HEK293 (cell line): ENCODE measurements around the gene C12orf42.

Experiments
- CTCF ChIA-PET: fragments of 350-600 bp; formaldehyde crosslinking; extraction: SDS; loops from one replicate; lab custom pipeline; 2021; ENCODE audit warnings: antibody characterized with exemption; lab: Yijun Ruan, JAX
- POLR2A ChIA-PET: fragments of 300-600 bp; formaldehyde crosslinking; extraction: SDS; loops from one replicate; lab custom pipeline; 2020; ENCODE audit warnings: antibody characterized with exemption, inconsistent platforms; lab: Yijun Ruan, JAX
- H3K27ac ChIP-seq: fragments of 200-500 bp; sonication (Bioruptor generic); 2 replicates; pipeline ENCODE4 v1.5.1; 2014; ENCODE audit warnings: low read depth, low read length, control low read depth, inconsistent platforms; ENCODE audit errors: extremely low read depth
- H3K36me3 ChIP-seq, 2 experiments: fragments of 200-500 bp in 1 of 2; sonication (Bioruptor generic) in 1 of 2; 1 replicate in 1 of 2; 2 replicates in 1 of 2; pipeline ENCODE4 v1.5.1; 2014 to 2017; ENCODE audit warnings: inconsistent platforms in 2 of 2, low read length in 2 of 2; ENCODE audit not compliant: control insufficient read depth in 2 of 2, insufficient read depth in 1 of 2
- H3K4me1 ChIP-seq: fragments of 200-500 bp; sonication (Bioruptor generic); 2 replicates; pipeline ENCODE4 v1.5.1; 2014; ENCODE audit warnings: mild to moderate bottlenecking, low read length, inconsistent platforms; ENCODE audit not compliant: control insufficient read depth, insufficient read depth
- H3K4me3 ChIP-seq: 2 replicates; pipeline ENCODE4 v1.5.1; 2011; ENCODE audit warnings: low read depth, mild to moderate bottlenecking, control low read depth, low read length, moderate library complexity
- H3K9me3 ChIP-seq: fragments of 200-500 bp; sonication (Bioruptor generic); 2 replicates; pipeline ENCODE4 v1.5.1; 2014; ENCODE audit warnings: low read depth, low read length, inconsistent platforms; ENCODE audit not compliant: control insufficient read depth, insufficient read depth
- GLIS1 ChIP-seq: fragments of 450-650 bp; formaldehyde crosslinking; IDR thresholded peaks from 2 replicates; pipeline ENCODE4 v1.5.1; 2016; ENCODE audit warnings: missing biosample characterization, missing genetic modification characterization
- MZF1 ChIP-seq: fragments of 450-650 bp; formaldehyde crosslinking; IDR thresholded peaks from 2 replicates; pipeline ENCODE4 v1.5.1; 2017; ENCODE audit warnings: missing biosample characterization, missing genetic modification characterization, borderline replicate concordance
- TRIM28 ChIP-seq: IDR thresholded peaks from 2 replicates; pipeline ENCODE4 v1.6.1; 2011; ENCODE audit warnings: low read length, control low read depth, borderline replicate concordance
- ZFP37 ChIP-seq: fragments of 450-650 bp; formaldehyde crosslinking; IDR thresholded peaks from 2 replicates; pipeline ENCODE4 v1.5.1; 2016; ENCODE audit warnings: missing biosample characterization, missing genetic modification characterization
- ZFP41 ChIP-seq: fragments of 450-650 bp; formaldehyde crosslinking; IDR thresholded peaks from 2 replicates; pipeline ENCODE4 v1.5.1; 2016; ENCODE audit warnings: missing biosample characterization, missing genetic modification characterization, borderline replicate concordance
- ZNF114 ChIP-seq: fragments of 450-650 bp; formaldehyde crosslinking; IDR thresholded peaks from 2 replicates; pipeline ENCODE4 v1.5.0; 2017; ENCODE audit warnings: missing biosample characterization, missing genetic modification characterization
- ZNF138 ChIP-seq: fragments of 450-650 bp; formaldehyde crosslinking; IDR thresholded peaks from 2 replicates; pipeline ENCODE4 v1.5.1; 2016; ENCODE audit warnings: missing biosample characterization, missing genetic modification characterization, borderline replicate concordance
- ZNF174 ChIP-seq: fragments of 450-650 bp; formaldehyde crosslinking; IDR thresholded peaks from 2 replicates; pipeline ENCODE4 v1.5.0; 2017; ENCODE audit warnings: missing biosample characterization, mild to moderate bottlenecking, missing genetic modification characterization
- ZNF24 ChIP-seq: fragments of 450-650 bp; formaldehyde crosslinking; IDR thresholded peaks from 2 replicates; pipeline ENCODE4 v1.5.1; 2016; ENCODE audit warnings: missing biosample characterization, missing genetic modification characterization
- ZNF311 ChIP-seq: fragments of 450-650 bp; formaldehyde crosslinking; IDR thresholded peaks from 2 replicates; pipeline ENCODE4 v1.5.1; 2017; ENCODE audit warnings: missing biosample characterization, missing genetic modification characterization, borderline replicate concordance
- ZNF366 ChIP-seq: fragments of 450-650 bp; formaldehyde crosslinking; conservative IDR thresholded peaks from 2 replicates; pipeline ENCODE4 v1.5.1; 2016; ENCODE audit warnings: missing biosample characterization, missing genetic modification characterization
- ZNF37A ChIP-seq: fragments of 450-650 bp; IDR thresholded peaks from 2 replicates; pipeline ENCODE4 v1.5.1; 2018; ENCODE audit warnings: missing biosample characterization, missing genetic modification characterization
- ZNF423 ChIP-seq: fragments of 450-650 bp; formaldehyde crosslinking; IDR thresholded peaks from 2 replicates; pipeline ENCODE4 v1.5.1; 2016; ENCODE audit warnings: missing biosample characterization, missing genetic modification characterization
- ZNF510 ChIP-seq: fragments of 450-650 bp; formaldehyde crosslinking; IDR thresholded peaks from 2 replicates; pipeline ENCODE4 v1.5.1; 2018; ENCODE audit warnings: mild to moderate bottlenecking, missing genetic modification characterization, missing biosample characterization; ENCODE audit not compliant: insufficient replicate concordance
- ZNF549 ChIP-seq: fragments of 450-650 bp; IDR thresholded peaks from 2 replicates; pipeline ENCODE4 v1.5.1; 2018; ENCODE audit warnings: missing biosample characterization, missing genetic modification characterization, mild to moderate bottlenecking, inconsistent platforms, moderate library complexity
- ZNF555 ChIP-seq: fragments of 450-650 bp; formaldehyde crosslinking; conservative IDR thresholded peaks from 2 replicates; pipeline ENCODE4 v1.5.1; 2017; ENCODE audit warnings: missing biosample characterization, mild to moderate bottlenecking, missing genetic modification characterization, inconsistent platforms
- ZNF658 ChIP-seq: fragments of 450-650 bp; formaldehyde crosslinking; IDR thresholded peaks from 2 replicates; pipeline ENCODE4; 2016; ENCODE audit warnings: missing biosample characterization, missing genetic modification characterization
- ZNF707 ChIP-seq: fragments of 450-650 bp; formaldehyde crosslinking; IDR thresholded peaks from 2 replicates; pipeline ENCODE4 v1.5.1; 2016; ENCODE audit warnings: missing biosample characterization, missing genetic modification characterization
- TF ChIP-seq, protein P1 (sequence below): fragments of 450-650 bp; formaldehyde crosslinking; IDR thresholded peaks from 2 replicates; pipeline ENCODE4 v1.5.1; 2017; ENCODE audit warnings: missing biosample characterization, mild to moderate bottlenecking, missing genetic modification characterization, moderate library complexity
- TF ChIP-seq, protein P2 (sequence below): fragments of 450-650 bp; formaldehyde crosslinking; IDR thresholded peaks from 2 replicates; pipeline ENCODE4 v1.5.1; 2017; ENCODE audit warnings: missing biosample characterization, missing genetic modification characterization
- TF ChIP-seq, protein P3 (sequence below): sonication (generic); formaldehyde crosslinking; IDR thresholded peaks from 2 replicates; pipeline ENCODE4 v1.8.1; 2022; ENCODE audit warnings: mild to moderate bottlenecking, moderate library complexity, missing genetic modification reagents
- TF ChIP-seq, protein P4 (sequence below): fragments of 450-650 bp; formaldehyde crosslinking; IDR thresholded peaks from 2 replicates; pipeline ENCODE4 v1.5.1; 2016; ENCODE audit warnings: missing biosample characterization, missing genetic modification characterization
- TF ChIP-seq, protein P5 (sequence below): fragments of 450-650 bp; formaldehyde crosslinking; IDR thresholded peaks from 2 replicates; pipeline ENCODE4 v1.5.1; 2016; ENCODE audit warnings: missing biosample characterization, missing genetic modification characterization
- TF ChIP-seq, protein P6 (sequence below): fragments of 450-650 bp; formaldehyde crosslinking; IDR thresholded peaks from 2 replicates; pipeline ENCODE4 v1.5.1; 2016; ENCODE audit warnings: missing biosample characterization, missing genetic modification characterization

The C12orf42 gene

DNA sequence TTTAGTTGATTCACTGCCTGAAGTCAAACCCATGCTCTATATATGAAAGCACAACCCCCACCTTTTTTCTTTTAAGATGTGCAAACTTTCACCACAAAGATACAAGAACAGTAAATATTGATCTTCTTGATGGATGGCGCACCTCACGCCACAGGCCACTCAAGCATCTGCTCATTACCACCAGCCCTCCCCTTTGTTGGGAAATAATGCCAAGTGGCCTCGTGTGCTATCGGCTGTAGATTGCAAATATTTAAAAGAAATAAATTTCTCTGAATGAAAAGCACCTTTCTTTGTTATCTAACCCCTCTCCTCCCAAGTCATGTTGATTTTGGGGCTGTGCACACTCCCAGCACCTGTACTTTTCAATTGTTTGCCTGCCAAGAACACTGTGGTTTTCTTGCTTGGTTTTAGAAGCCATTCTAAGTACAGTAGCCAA is 122.7 kb downstream of the C12orf42 start:
- Histone ChIP-seq H3K27ac (no peak overlapping the region), H3K36me3 (no peaks in the 10 kb centered on the region)
- POLR2A ChIA-PET, result no interaction called here
- TF ChIP-seq ZNF555 (tag by site-specific recombination), result no peak
- TF ChIP-seq, protein P1, sequence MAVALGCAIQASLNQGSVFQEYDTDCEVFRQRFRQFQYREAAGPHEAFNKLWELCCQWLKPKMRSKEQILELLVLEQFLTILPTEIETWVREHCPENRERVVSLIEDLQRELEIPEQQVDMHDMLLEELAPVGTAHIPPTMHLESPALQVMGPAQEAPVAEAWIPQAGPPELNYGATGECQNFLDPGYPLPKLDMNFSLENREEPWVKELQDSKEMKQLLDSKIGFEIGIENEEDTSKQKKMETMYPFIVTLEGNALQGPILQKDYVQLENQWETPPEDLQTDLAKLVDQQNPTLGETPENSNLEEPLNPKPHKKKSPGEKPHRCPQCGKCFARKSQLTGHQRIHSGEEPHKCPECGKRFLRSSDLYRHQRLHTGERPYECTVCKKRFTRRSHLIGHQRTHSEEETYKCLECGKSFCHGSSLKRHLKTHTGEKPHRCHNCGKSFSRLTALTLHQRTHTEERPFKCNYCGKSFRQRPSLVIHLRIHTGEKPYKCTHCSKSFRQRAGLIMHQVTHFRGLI (tag by site-specific recombination), result no peak
- TF ChIP-seq ZNF423 (tag by site-specific recombination), result no peak
- TF ChIP-seq, protein P2, sequence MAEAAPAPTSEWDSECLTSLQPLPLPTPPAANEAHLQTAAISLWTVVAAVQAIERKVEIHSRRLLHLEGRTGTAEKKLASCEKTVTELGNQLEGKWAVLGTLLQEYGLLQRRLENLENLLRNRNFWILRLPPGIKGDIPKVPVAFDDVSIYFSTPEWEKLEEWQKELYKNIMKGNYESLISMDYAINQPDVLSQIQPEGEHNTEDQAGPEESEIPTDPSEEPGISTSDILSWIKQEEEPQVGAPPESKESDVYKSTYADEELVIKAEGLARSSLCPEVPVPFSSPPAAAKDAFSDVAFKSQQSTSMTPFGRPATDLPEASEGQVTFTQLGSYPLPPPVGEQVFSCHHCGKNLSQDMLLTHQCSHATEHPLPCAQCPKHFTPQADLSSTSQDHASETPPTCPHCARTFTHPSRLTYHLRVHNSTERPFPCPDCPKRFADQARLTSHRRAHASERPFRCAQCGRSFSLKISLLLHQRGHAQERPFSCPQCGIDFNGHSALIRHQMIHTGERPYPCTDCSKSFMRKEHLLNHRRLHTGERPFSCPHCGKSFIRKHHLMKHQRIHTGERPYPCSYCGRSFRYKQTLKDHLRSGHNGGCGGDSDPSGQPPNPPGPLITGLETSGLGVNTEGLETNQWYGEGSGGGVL, result no peak
- no peak for TF ChIP-seq ZNF24
- TF ChIP-seq, protein P3, sequence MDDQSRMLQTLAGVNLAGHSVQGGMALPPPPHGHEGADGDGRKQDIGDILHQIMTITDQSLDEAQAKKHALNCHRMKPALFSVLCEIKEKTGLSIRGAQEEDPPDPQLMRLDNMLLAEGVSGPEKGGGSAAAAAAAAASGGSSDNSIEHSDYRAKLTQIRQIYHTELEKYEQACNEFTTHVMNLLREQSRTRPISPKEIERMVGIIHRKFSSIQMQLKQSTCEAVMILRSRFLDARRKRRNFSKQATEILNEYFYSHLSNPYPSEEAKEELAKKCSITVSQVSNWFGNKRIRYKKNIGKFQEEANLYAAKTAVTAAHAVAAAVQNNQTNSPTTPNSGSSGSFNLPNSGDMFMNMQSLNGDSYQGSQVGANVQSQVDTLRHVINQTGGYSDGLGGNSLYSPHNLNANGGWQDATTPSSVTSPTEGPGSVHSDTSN (CRISPR knock-in tag), result no peak
- TF ChIP-seq ZNF707 (tag by site-specific recombination), result no peak
- TF ChIP-seq, protein P4, sequence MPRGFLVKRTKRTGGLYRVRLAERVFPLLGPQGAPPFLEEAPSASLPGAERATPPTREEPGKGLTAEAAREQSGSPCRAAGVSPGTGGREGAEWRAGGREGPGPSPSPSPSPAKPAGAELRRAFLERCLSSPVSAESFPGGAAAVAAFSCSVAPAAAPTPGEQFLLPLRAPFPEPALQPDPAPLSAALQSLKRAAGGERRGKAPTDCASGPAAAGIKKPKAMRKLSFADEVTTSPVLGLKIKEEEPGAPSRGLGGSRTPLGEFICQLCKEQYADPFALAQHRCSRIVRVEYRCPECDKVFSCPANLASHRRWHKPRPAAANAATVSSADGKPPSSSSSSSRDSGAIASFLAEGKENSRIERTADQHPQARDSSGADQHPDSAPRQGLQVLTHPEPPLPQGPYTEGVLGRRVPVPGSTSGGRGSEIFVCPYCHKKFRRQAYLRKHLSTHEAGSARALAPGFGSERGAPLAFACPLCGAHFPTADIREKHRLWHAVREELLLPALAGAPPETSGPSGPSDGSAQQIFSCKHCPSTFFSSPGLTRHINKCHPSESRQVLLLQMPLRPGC, result no peak
- TF ChIP-seq, protein P5, sequence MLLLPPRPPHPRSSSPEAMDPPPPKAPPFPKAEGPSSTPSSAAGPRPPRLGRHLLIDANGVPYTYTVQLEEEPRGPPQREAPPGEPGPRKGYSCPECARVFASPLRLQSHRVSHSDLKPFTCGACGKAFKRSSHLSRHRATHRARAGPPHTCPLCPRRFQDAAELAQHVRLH, result no peak
- no peak for TF ChIP-seq ZFP37
- TF ChIP-seq ZNF138 (tag by site-specific recombination), result no peak
- TF ChIP-seq ZNF658 (tag by site-specific recombination), result no peak
- no peak for TF ChIP-seq MZF1 (tag by site-specific recombination)
- TF ChIP-seq TRIM28, result no peak
- TF ChIP-seq ZFP41, result no peak
- TF ChIP-seq, all 188 proteins: peak for 0
- no peaks in the 10 kb centered on the region for H3K9me3 ChIP-seq
- CTCF ChIA-PET, result no interaction called here
- no peak overlapping the region for H3K4me3 ChIP-seq
- H3K4me1 ChIP-seq, result no peaks in the 10 kb centered on the region

DNA sequence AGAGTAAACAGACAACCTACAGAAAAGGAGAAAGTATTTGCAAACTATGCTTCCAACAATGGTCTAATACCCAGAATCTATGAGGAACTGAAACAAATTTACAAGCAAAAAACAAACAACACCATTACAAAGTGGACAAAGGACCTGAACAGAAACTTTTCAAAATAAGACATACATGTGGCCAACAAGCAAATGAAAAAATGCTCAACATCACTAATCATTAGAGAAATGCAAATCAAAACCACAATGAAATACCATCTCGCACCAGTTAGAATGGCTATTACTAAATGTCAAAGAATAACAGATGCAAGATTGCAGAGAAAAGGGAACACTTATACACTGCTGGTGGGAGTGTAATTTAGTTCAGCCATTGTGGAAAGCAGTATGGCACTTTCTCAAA is 125.8 kb downstream of the C12orf42 start:
- no peak for TF ChIP-seq ZNF510 (tag by site-specific recombination)
- no peak for TF ChIP-seq ZNF114 (tag by site-specific recombination)
- TF ChIP-seq GLIS1 (tag by site-specific recombination), result no peak
- no peak for TF ChIP-seq ZNF37A (tag by site-specific recombination)
- TF ChIP-seq, protein P6, sequence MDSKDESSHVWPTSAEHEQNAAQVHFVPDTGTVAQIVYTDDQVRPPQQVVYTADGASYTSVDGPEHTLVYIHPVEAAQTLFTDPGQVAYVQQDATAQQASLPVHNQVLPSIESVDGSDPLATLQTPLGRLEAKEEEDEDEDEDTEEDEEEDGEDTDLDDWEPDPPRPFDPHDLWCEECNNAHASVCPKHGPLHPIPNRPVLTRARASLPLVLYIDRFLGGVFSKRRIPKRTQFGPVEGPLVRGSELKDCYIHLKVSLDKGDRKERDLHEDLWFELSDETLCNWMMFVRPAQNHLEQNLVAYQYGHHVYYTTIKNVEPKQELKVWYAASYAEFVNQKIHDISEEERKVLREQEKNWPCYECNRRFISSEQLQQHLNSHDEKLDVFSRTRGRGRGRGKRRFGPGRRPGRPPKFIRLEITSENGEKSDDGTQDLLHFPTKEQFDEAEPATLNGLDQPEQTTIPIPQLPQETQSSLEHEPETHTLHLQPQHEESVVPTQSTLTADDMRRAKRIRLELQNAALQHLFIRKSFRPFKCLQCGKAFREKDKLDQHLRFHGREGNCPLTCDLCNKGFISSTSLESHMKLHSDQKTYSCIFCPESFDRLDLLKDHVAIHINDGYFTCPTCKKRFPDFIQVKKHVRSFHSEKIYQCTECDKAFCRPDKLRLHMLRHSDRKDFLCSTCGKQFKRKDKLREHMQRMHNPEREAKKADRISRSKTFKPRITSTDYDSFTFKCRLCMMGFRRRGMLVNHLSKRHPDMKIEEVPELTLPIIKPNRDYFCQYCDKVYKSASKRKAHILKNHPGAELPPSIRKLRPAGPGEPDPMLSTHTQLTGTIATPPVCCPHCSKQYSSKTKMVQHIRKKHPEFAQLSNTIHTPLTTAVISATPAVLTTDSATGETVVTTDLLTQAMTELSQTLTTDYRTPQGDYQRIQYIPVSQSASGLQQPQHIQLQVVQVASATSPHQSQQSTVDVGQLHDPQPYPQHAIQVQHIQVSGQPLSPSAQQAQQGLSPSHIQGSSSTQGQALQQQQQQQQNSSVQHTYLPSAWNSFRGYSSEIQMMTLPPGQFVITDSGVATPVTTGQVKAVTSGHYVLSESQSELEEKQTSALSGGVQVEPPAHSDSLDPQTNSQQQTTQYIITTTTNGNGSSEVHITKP (tag by site-specific recombination), result no peak
- TF ChIP-seq ZNF555 (tag by site-specific recombination), result no peak
- TF ChIP-seq ZNF311, result no peak
- TF ChIP-seq ZNF549, result no peak
- no peak for TF ChIP-seq ZNF174 (tag by site-specific recombination)
- TF ChIP-seq ZNF366 (tag by site-specific recombination), result no peak
- TF ChIP-seq, all 188 proteins: peak for 0
- H3K4me3 ChIP-seq, result no peak overlapping the region
- H3K27ac ChIP-seq, result no peak overlapping the region
- no peaks in the 10 kb centered on the region for H3K4me1 ChIP-seq
- CTCF ChIA-PET, result no interaction called here
- H3K9me3 ChIP-seq, result no peaks in the 10 kb centered on the region
- POLR2A ChIA-PET, result no interaction called here
- no peaks in the 10 kb centered on the region for H3K36me3 ChIP-seq
